Liver (tissue), 3 donors: Measurements from ENCODE around the gene METRN.

Experiments used
- EGR1 ChIP-seq, 2 donors: IDR thresholded peaks; 2 replicates each; pipeline ENCODE4 v1.6.1; 2016 to 2018; ENCODE audit warnings: antibody characterized with exemption in 2 of 2, low read depth in 2 of 2
- HNF4A ChIP-seq, 2 donors: conservative IDR thresholded peaks; 2 replicates each; pipeline ENCODE4 v1.6.1; 2016; ENCODE audit warnings: antibody characterized with exemption in 2 of 2, mild to moderate bottlenecking in 2 of 2
- JUND ChIP-seq, 2 donors: IDR thresholded peaks; 2 replicates each; pipeline ENCODE4 v1.6.1; 2016; ENCODE audit warnings: antibody characterized with exemption in 2 of 2
- NR2F2 ChIP-seq: IDR thresholded peaks from 2 replicates; pipeline ENCODE4 v1.6.1; 2016; ENCODE audit warnings: antibody characterized with exemption
- RXRA ChIP-seq, 2 donors: IDR thresholded peaks; 2 replicates each; pipeline ENCODE4 v1.6.1; 2017 to 2018; ENCODE audit warnings: antibody characterized with exemption in 2 of 2, mild to moderate bottlenecking in 1 of 2
- SP1 ChIP-seq: IDR thresholded peaks from 2 replicates; pipeline ENCODE4 v1.6.1; 2018; ENCODE audit warnings: antibody characterized with exemption, mild to moderate bottlenecking
- TAF1 ChIP-seq: conservative IDR thresholded peaks from 2 replicates; pipeline ENCODE4 v1.6.1; 2016; ENCODE audit warnings: antibody characterized with exemption, mild to moderate bottlenecking
- YY1 ChIP-seq: IDR thresholded peaks from 2 replicates; pipeline ENCODE4 v1.6.1; 2016; ENCODE audit warnings: antibody characterized with exemption, mild to moderate bottlenecking
- TF ChIP-seq, protein P1 (sequence below): fragments of 150-350 bp; IDR thresholded peaks from 2 replicates; pipeline ENCODE4 v1.5.1; 2017; ENCODE audit warnings: improper control_type of control experiment, low read depth, low read length; ENCODE audit not compliant: missing input control
- TF ChIP-seq, protein P2 (sequence below): IDR thresholded peaks from 2 replicates; pipeline ENCODE4 v1.6.1; 2016; ENCODE audit warnings: antibody characterized with exemption, mild to moderate bottlenecking
- TF ChIP-seq, protein P3 (sequence below): IDR thresholded peaks from 2 replicates; pipeline ENCODE4 v1.6.1; 2016; ENCODE audit warnings: antibody characterized with exemption
- TF ChIP-seq, protein P4 (sequence below): IDR thresholded peaks from 2 replicates; pipeline ENCODE4 v1.6.1; 2016; ENCODE audit warnings: antibody characterized with exemption
- donor health status: healthy.
- donor health status: healthy.

DNA sequence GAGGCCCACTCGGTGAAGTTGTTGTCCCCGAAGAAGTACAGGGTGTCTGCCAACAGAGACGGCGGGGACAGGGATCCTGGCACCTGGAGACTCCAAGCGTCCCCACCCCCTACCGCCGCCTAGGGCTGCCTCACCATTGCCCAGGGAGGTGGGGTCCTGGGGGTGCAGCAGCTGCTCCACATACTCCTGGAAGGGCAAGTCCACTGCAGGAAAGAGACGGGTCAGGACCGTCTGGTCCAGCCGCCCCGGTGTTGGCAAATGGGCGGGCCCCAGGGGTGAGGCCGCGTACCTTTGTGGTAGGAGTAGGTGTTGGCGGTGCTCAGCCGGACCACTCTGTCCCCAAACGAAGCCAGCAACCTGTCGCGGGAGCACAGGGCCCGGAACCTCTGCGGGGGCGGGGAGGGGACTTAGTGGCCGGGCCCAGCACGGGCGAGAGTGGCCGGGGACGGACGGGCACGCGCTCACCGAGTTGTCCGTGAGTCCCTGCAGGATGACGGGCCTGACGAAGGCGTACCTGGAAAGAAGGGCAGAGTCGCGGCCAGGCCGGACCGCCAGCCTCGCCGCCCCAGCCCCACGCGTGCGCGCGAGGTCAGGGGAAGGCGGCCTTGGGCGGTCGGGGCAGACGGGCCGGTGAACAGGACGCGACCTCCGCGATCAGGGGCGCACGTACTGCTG lies 31.4 kb upstream of the METRN start:
- TF ChIP-seq, protein P1, sequence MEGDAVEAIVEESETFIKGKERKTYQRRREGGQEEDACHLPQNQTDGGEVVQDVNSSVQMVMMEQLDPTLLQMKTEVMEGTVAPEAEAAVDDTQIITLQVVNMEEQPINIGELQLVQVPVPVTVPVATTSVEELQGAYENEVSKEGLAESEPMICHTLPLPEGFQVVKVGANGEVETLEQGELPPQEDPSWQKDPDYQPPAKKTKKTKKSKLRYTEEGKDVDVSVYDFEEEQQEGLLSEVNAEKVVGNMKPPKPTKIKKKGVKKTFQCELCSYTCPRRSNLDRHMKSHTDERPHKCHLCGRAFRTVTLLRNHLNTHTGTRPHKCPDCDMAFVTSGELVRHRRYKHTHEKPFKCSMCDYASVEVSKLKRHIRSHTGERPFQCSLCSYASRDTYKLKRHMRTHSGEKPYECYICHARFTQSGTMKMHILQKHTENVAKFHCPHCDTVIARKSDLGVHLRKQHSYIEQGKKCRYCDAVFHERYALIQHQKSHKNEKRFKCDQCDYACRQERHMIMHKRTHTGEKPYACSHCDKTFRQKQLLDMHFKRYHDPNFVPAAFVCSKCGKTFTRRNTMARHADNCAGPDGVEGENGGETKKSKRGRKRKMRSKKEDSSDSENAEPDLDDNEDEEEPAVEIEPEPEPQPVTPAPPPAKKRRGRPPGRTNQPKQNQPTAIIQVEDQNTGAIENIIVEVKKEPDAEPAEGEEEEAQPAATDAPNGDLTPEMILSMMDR: no peak
- no peak for TF ChIP-seq NR2F2
- TF ChIP-seq EGR1 (IDR thresholded peaks at IDR 0.05; ENCODE audit: low read depth in 2 of 2): no peak
- TF ChIP-seq RXRA (IDR thresholded peaks at IDR 0.05): no peak
- no peak for TF ChIP-seq TAF1
- TF ChIP-seq, protein P2, sequence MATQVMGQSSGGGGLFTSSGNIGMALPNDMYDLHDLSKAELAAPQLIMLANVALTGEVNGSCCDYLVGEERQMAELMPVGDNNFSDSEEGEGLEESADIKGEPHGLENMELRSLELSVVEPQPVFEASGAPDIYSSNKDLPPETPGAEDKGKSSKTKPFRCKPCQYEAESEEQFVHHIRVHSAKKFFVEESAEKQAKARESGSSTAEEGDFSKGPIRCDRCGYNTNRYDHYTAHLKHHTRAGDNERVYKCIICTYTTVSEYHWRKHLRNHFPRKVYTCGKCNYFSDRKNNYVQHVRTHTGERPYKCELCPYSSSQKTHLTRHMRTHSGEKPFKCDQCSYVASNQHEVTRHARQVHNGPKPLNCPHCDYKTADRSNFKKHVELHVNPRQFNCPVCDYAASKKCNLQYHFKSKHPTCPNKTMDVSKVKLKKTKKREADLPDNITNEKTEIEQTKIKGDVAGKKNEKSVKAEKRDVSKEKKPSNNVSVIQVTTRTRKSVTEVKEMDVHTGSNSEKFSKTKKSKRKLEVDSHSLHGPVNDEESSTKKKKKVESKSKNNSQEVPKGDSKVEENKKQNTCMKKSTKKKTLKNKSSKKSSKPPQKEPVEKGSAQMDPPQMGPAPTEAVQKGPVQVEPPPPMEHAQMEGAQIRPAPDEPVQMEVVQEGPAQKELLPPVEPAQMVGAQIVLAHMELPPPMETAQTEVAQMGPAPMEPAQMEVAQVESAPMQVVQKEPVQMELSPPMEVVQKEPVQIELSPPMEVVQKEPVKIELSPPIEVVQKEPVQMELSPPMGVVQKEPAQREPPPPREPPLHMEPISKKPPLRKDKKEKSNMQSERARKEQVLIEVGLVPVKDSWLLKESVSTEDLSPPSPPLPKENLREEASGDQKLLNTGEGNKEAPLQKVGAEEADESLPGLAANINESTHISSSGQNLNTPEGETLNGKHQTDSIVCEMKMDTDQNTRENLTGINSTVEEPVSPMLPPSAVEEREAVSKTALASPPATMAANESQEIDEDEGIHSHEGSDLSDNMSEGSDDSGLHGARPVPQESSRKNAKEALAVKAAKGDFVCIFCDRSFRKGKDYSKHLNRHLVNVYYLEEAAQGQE: no peak
- no peak for TF ChIP-seq YY1
- TF ChIP-seq SP1: no peak
- TF ChIP-seq, protein P3, sequence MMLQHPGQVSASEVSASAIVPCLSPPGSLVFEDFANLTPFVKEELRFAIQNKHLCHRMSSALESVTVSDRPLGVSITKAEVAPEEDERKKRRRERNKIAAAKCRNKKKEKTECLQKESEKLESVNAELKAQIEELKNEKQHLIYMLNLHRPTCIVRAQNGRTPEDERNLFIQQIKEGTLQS: no peak
- TF ChIP-seq, protein P4, sequence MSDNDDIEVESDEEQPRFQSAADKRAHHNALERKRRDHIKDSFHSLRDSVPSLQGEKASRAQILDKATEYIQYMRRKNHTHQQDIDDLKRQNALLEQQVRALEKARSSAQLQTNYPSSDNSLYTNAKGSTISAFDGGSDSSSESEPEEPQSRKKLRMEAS: no peak
- no peak for TF ChIP-seq HNF4A (conservative IDR thresholded peaks at IDR 0.05)
- no peak for TF ChIP-seq JUND (IDR thresholded peaks at IDR 0.05)
